Kidney epithelial cell (primary cell): ENCODE measurements around the gene F8. TPM values are rescaled to one million over a fixed set of nuclear protein-coding genes. Genes with fewer than 3 reads are reported as not detected.

Source experiments
- DNase-seq: peaks from one replicate; pipeline ENCODE4 v3.0.0-alpha.2; 2010; ENCODE audit warnings: low read depth
- H3K27me3 ChIP-seq: 2 replicates; pipeline ENCODE4 v1.6.0; 2011; ENCODE audit warnings: low read length; ENCODE audit not compliant: control insufficient read depth, insufficient read depth
- H3K36me3 ChIP-seq: 2 replicates; pipeline ENCODE4 v1.5.1; 2011; ENCODE audit warnings: low read length; ENCODE audit not compliant: control insufficient read depth, insufficient read depth
- H3K4me3 ChIP-seq: 2 replicates; pipeline ENCODE4 v1.5.1; 2011; ENCODE audit warnings: low read depth, mild to moderate bottlenecking, control low read depth, low read length
- total RNA-seq: library from RNA; depleted of rRNA; stranded (reverse); fragments of >200 nt; gene quantifications from 2 replicates; pipeline ENCODE4 v1.2.3, GENCODE V29; 2015
- TF ChIP-seq, protein P1 (sequence below): IDR thresholded peaks from 2 replicates; pipeline ENCODE4 v1.5.1; 2011; ENCODE audit warnings: mild to moderate bottlenecking, moderate library complexity, low read length, control low read depth, inconsistent platforms; ENCODE audit not compliant: insufficient read depth, poor library complexity, severe bottlenecking

F8 gene
- total RNA-seq, 1 donor from 2014 or later, result 3.3 TPM

DNA sequence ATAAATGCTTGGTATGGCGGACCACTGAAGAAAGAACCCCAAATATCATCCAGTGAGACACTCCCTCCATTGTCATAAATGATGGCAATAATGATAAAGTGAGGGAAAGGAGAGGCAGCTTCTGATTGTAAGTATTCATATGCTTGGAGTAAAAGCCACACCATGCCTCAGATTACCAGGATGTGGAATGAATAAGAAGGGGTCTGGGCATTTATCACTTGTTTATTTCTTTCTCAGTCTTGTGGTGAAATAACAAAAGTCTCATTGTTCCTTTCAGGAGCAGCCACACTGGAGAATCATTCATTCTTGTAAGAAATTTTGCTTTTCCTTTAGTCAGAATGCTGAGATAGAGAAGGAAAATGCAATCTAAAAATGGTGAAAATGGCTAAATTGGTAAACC, 21.7 kb downstream of the F8 start:
- Histone ChIP-seq H3K36me3 (no peaks in the 10 kb centered on the region), H3K4me3 (no peak overlapping the region), H3K27me3 (no peaks in the 10 kb centered on the region)
- no peak for DNase-seq
- TF ChIP-seq, protein P1, sequence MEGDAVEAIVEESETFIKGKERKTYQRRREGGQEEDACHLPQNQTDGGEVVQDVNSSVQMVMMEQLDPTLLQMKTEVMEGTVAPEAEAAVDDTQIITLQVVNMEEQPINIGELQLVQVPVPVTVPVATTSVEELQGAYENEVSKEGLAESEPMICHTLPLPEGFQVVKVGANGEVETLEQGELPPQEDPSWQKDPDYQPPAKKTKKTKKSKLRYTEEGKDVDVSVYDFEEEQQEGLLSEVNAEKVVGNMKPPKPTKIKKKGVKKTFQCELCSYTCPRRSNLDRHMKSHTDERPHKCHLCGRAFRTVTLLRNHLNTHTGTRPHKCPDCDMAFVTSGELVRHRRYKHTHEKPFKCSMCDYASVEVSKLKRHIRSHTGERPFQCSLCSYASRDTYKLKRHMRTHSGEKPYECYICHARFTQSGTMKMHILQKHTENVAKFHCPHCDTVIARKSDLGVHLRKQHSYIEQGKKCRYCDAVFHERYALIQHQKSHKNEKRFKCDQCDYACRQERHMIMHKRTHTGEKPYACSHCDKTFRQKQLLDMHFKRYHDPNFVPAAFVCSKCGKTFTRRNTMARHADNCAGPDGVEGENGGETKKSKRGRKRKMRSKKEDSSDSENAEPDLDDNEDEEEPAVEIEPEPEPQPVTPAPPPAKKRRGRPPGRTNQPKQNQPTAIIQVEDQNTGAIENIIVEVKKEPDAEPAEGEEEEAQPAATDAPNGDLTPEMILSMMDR, result no peak

DNA sequence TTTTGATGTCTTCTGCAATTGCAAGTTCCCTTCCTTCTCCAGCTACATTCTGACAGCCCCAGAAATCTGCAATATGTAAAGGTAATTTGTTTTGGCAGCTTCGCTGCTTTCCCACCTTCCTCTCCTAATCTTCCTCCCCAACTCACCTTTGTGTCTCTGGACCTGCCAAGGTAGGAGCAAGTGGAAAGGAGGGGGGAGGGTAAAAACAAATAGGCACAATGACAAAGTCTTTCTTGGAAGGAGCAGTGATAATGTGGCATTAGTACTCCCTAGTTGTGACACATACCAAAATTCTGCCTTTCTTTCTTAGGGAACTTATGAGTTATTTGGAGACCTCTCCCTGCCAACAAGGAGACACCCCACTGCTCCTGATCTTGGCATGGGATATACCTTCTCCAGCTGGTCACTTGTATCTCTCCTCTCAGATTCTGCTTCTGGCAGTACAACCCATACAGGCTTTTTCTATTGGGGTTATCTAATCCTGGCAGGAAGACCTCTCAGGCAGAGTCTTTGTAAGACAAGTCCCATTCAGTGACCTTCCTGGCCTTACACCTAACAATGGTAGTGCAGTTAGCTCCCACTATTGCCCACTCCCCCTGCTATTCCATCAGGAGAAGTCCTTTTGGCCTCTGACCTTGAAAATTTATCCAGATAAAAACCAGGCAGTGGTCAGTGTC, 24.2 kb downstream of the F8 start:
- no peak for DNase-seq
- H3K4me3 ChIP-seq, result no peak overlapping the region
- TF ChIP-seq, protein P1, result no peak
- H3K36me3 ChIP-seq, result no peaks in the 10 kb centered on the region
- H3K27me3 ChIP-seq, result no peaks in the 10 kb centered on the region

DNA sequence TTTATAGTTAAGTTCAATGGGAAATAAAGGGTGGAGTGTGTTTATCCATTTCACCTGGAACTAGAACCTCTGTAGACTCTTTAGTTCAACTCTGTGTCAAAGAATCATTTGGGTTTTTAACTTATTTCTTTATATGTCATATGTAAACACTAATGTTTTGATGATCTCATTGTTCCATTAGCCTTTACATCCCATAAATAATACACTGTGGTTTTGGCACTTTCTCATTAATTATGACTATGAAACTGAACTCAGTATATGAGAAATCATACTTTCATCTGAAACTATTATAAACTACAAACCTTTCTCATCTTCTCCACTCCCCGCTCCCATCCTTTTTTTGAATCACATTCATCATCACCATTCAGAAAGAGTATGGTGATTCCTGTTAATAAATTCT, 31.0 kb downstream of the F8 start:
- DNase-seq, result no peak
- TF ChIP-seq, protein P1, result no peak
- Histone ChIP-seq H3K4me3 (no peak overlapping the region), H3K27me3 (no peaks in the 10 kb centered on the region), H3K36me3 (no peaks in the 10 kb centered on the region)

DNA sequence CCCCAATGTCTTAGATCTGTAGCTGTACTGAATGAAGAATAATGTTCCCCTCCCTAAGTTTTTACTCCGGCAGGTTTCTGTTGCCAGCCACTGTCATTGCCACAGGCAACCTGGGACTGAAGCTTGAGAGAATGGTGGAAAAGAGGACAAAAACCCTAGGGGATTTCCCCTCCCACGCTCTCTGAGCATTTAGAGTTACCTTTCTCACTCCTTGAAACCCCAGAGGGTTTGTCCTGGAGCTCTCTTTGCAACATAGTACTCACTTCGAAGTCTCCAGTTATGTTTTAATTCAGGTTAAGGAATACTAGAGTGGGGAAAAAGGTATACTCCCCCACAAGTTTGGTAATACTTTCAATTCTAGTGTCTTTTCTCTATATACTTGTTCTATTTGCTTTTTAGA, 31.5 kb downstream of the F8 start:
- no peaks in the 10 kb centered on the region for H3K27me3 ChIP-seq
- TF ChIP-seq, protein P1, result no peak
- no peak for DNase-seq
- no peak overlapping the region for H3K4me3 ChIP-seq
- no peaks in the 10 kb centered on the region for H3K36me3 ChIP-seq

DNA sequence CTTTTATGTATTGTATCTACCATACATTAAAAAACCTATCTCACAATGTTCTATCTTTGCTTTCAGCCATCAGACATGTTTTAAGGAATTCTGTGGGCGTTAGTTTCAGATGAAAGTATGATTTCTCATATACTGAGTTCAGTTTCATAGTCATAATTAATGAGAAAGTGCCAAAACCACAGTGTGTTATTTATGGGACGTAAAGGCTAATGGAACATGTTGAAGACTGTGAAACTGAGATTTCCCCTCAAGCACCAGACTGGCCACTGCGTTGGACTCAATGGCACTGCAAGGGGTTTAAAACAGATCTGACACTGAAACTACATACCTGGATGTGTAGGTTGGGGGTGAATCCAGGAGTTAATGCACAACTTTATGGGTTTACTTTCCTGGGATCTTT, 32.0 kb downstream of the F8 start:
- no peaks in the 10 kb centered on the region for H3K36me3 ChIP-seq
- no peak for DNase-seq
- no peak overlapping the region for H3K4me3 ChIP-seq
- TF ChIP-seq, protein P1, result no peak
- no peaks in the 10 kb centered on the region for H3K27me3 ChIP-seq

DNA sequence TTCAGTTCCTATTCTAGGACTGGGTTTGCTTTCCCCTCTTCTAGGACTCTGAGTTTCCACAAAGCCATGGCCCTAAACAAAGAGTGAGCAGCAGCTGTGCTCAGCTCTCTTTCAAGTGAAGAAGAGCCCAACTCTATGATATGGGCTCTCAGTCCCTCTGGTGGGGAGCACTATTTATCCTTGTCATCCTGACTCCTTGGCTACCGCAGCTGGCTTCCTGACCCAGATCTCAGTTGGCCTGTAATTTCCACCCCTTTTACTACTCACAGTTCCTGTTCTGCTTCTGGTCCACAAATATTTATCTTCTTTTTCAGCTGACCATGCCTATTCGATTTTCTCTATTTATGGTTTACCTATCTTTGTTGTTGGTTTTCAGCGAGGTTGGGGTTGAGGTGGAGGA, 33.8 kb downstream of the F8 start:
- TF ChIP-seq, protein P1, result no peak
- no peaks in the 10 kb centered on the region for H3K36me3 ChIP-seq
- no peak for DNase-seq
- H3K27me3 ChIP-seq, result no peaks in the 10 kb centered on the region
- H3K4me3 ChIP-seq, result no peak overlapping the region
